ENCODE measurements around the gene FHIT. TPM values are rescaled to one million over a fixed set of nuclear protein-coding genes. Genes with fewer than 3 reads are reported as not detected.

Gene FHIT
- total and polyA plus RNA-seq, 2 of the 4 experiments (the other 2 are of a cell fraction) = 0.07 TPM; not detected in 1

- TF ChIP-seq MAFK (IDR thresholded peaks at IDR 0.05; ENCODE audit: low read depth, low read length) = no peak
- no peak for TF ChIP-seq RCOR1 (IDR thresholded peaks at IDR 0.05; ENCODE audit: insufficient replicate concordance, low read length)
- TF ChIP-seq CTCF (conservative IDR thresholded peaks at IDR 0.05; ENCODE audit: low read depth, low read length) = no peak
- no peak for TF ChIP-seq CEBPB (IDR thresholded peaks at IDR 0.05; ENCODE audit: low read depth, low read length)
- TF ChIP-seq RFX5 (IDR thresholded peaks at IDR 0.05; ENCODE audit: low read depth, low read length) = no peak
- no peak for TF ChIP-seq FOS (IDR thresholded peaks at IDR 0.05; ENCODE audit: low read depth, low read length)
- TF ChIP-seq USF2 (IDR thresholded peaks at IDR 0.05; ENCODE audit: low read depth, low read length) = no peak
- no peak for TF ChIP-seq MAZ (IDR thresholded peaks at IDR 0.05; ENCODE audit: borderline replicate concordance, low read depth, low read length)
- TF ChIP-seq NFE2L2 (IDR thresholded peaks at IDR 0.05; ENCODE audit: low read depth, low read length) = no peak
- TF ChIP-seq BHLHE40 (IDR thresholded peaks at IDR 0.05; ENCODE audit: low read depth, low read length) = no peak
- TF ChIP-seq SMC3 (IDR thresholded peaks at IDR 0.05; ENCODE audit: low read depth, low read length) = no peak
- no peak for TF ChIP-seq ELK1 (IDR thresholded peaks at IDR 0.05; ENCODE audit: borderline replicate concordance, low read depth, low read length)
- no peak for TF ChIP-seq RAD21 (IDR thresholded peaks at IDR 0.05; ENCODE audit: low read length)
- no peak for TF ChIP-seq POLR2A (IDR thresholded peaks at IDR 0.05; ENCODE audit: low read depth, low read length)
- no peak for TF ChIP-seq MXI1 (IDR thresholded peaks at IDR 0.05; ENCODE audit: borderline replicate concordance, low read depth, low read length)
- no peak for TF ChIP-seq CHD1 (IDR thresholded peaks at IDR 0.05; ENCODE audit: low read depth, low read length)
- CTCF ChIA-PET = no interaction called here
- no peak for ATAC-seq (ENCODE audit: low read depth)
Measured at GRCh38 chr3:60992395-60992794, 258.9 kb downstream of the FHIT start.

More at GRCh38 chr3:60992395-60992794, 258.9 kb downstream of the FHIT start:
- no peaks in the 10 kb centered on the region for H3K79me1 ChIP-seq (ENCODE audit: low read depth in 1 of 2, low read length in 2 of 2)
- H3K9ac ChIP-seq (ENCODE audit: low read depth, low read length) = no peak overlapping the region
- H3K9me1 ChIP-seq (ENCODE audit: insufficient read depth, low read length) = no peaks in the 10 kb centered on the region
- no peaks in the 10 kb centered on the region for H3K27me3 ChIP-seq (ENCODE audit: control insufficient read depth, insufficient read depth, low read length)
- H3K36me3 ChIP-seq (ENCODE audit: control insufficient read depth, insufficient read depth, low read length) = no peaks in the 10 kb centered on the region
- POLR2A ChIA-PET (ENCODE audit: unreplicated experiment) = no interaction called here
- no peak overlapping the region for H4K5ac ChIP-seq (ENCODE audit: low read depth, low read length)
- H3K56ac ChIP-seq (ENCODE audit: extremely low read depth, insufficient read depth, low read length) = no peak overlapping the region
- no peak overlapping the region for H2AFZ ChIP-seq (replicated peaks; ENCODE audit: low read length, poor library complexity)
- dilution Hi-C loops (cut with HindIII; ENCODE audit: low sequenced_read_pairs, unreplicated experiment) (no loop called here), in situ Hi-C loops (cut with MboI; ENCODE audit: low sequenced_read_pairs) (no loop called here), intact Hi-C loops (cut with micrococcal nuclease) (no loop called here)
- H2AK5ac ChIP-seq (ENCODE audit: low read depth, low read length) = no peak overlapping the region
- H2BK15ac ChIP-seq (ENCODE audit: low read depth, low read length) = no peak overlapping the region
- H3K23ac ChIP-seq (ENCODE audit: low read depth, low read length) = no peak overlapping the region
- no TSS peak for BruUV-seq (replicated peaks)
- H3K14ac ChIP-seq (replicated peaks; ENCODE audit: low read depth, low read length) = no peak overlapping the region
- no peaks in the 10 kb centered on the region for H4K20me1 ChIP-seq (ENCODE audit: insufficient read depth, low read length)
- no CpG with 5 or more reads among the region's 5 CpGs for WGBS, 2 experiments (ENCODE audit: extremely low coverage in 2 of 2, insufficient read length in 1 of 2)
- H2BK120ac ChIP-seq (ENCODE audit: low read depth, low read length) = no peak overlapping the region
- no peak overlapping the region for H4K8ac ChIP-seq (ENCODE audit: low read depth in 2 of 2, low read length in 2 of 2)
- H3K18ac ChIP-seq (ENCODE audit: low read depth, low read length) = no peak overlapping the region
- no peak overlapping the region for H3K4me3 ChIP-seq (ENCODE audit: insufficient read depth, low read depth, low read length)
- no peak for DNase-seq
- H2BK20ac ChIP-seq (ENCODE audit: low read depth, low read length) = no peak overlapping the region
- no peak overlapping the region for H3K4ac ChIP-seq (ENCODE audit: low read depth, low read length)
- peaks cover 2% of the 10 kb centered on the region; the same call in 1 of the 2 replicates for H3K9me3 ChIP-seq (ENCODE audit: control insufficient read depth, insufficient read depth, low read length)
- H2BK5ac ChIP-seq (ENCODE audit: low read depth, low read length, poor library complexity, severe bottlenecking) = no peak overlapping the region
- H3K4me2 ChIP-seq (ENCODE audit: low read depth, low read length) = no peak overlapping the region
- H4K91ac ChIP-seq (ENCODE audit: insufficient read depth, low read depth, low read length) = no peak overlapping the region
- H3K27ac ChIP-seq (ENCODE audit: insufficient read depth, low read length) = no peak overlapping the region
- H2AK9ac ChIP-seq (replicated peaks; ENCODE audit: low read depth, low read length, poor library complexity) = no peak overlapping the region
- no peaks in the 10 kb centered on the region for H3K4me1 ChIP-seq (ENCODE audit: control insufficient read depth, insufficient read depth, low read length)
